NCI-H146 (cell line): ENCODE measurements around the gene NKX6-2.

Experiments
- DNase-seq: peaks from one replicate; lab custom pipeline; 2025; lab: John Stamatoyannopoulos, UW

Gene NKX6-2

GRCh38 chr10:132735923-132736391 is 50.0 kb downstream of the NKX6-2 start:
- DNase-seq, result no peak

GRCh38 chr10:132735341-132735775 is 50.6 kb downstream of the NKX6-2 start:
- DNase-seq, result no peak

- no peak for DNase-seq
Observed at GRCh38 chr10:132733926-132734325, 52.0 kb downstream of the NKX6-2 start.
